Thyroid gland (tissue), 4 donors: Measurements from ENCODE around the gene CNTLN. TPM values are rescaled to one million over a fixed set of nuclear protein-coding genes. Genes with fewer than 3 reads are reported as not detected.
"Not testable (repeated sequence)": the region's sequence is repeated elsewhere in the genome, so short reads cannot be mapped to it uniquely, and the experiment has no call there.

Source experiments
- DNase-seq, 2 donors: peaks; one replicate each; pipeline ENCODE4 v3.0.0-alpha.2; 2019
- H3K27ac ChIP-seq, 3 donors: fragments of 200-600 bp; sonication (generic); 1 replicate in 2 of 3; 2 replicates in 1 of 3; pipeline ENCODE4 v1.5.1; 2016 to 2019; ENCODE audit warnings: mild to moderate bottlenecking in 1 of 3, moderate library complexity in 1 of 3
- H3K27me3 ChIP-seq: fragments of 200-600 bp; sonication (generic); one replicate; pipeline ENCODE4 v1.5.1; 2019
- H3K36me3 ChIP-seq, 2 donors: fragments of 200-600 bp; sonication (generic); one replicate each; pipeline ENCODE4 v1.5.1; 2016 to 2019
- H3K4me1 ChIP-seq, 2 donors: fragments of 200-600 bp; sonication (generic); one replicate each; pipeline ENCODE4 v1.5.1; 2017 to 2019
- H3K4me3 ChIP-seq, 3 donors: fragments of 200-600 bp; sonication (generic); replicated peaks in 1 of 3; 1 replicate in 2 of 3; 2 replicates in 1 of 3; pipeline ENCODE4 v1.5.1; 2016; ENCODE audit warnings: mild to moderate bottlenecking in 1 of 3
- H3K9me3 ChIP-seq: fragments of 200-600 bp; sonication (generic); one replicate; pipeline ENCODE4 v1.5.1; 2017
- POLR2A ChIP-seq, 2 donors: fragments of 450-650 bp; IDR thresholded peaks; one replicate each; pipeline ENCODE4 v1.6.1; 2017; ENCODE audit warnings: antibody characterized with exemption in 2 of 2, mild to moderate bottlenecking in 2 of 2, moderate library complexity in 1 of 2
- WGBS, 2 donors: methylation state at CpG; one replicate each; pipeline ENCODE4 v1.1.5; 2017; 5-methylcytosine and 5-hydroxymethylcytosine counted together
- intact Hi-C: fragments of 100-400 bp; cut with DNase I; formaldehyde crosslinking; loops from one replicate; pipeline ENCODE4 v1.15.1; 2023
- total RNA-seq, 4 donors: library from RNA; depleted of rRNA; stranded (reverse); fragments of >200 nt; gene quantifications; one replicate each; pipeline ENCODE4 v1.2.3, GENCODE V29; 2016
- TF ChIP-seq, protein P1 (sequence below), 6 experiments: fragments of 200-600 bp in 3 of 6; fragments of 450-650 bp in 3 of 6; sonication (generic) in 3 of 6; IDR thresholded peaks; one replicate each; pipeline ENCODE4 v1.5.1; 2016 to 2019; ENCODE audit warnings: antibody characterized with exemption in 6 of 6, mild to moderate bottlenecking in 2 of 6, inconsistent platforms in 1 of 6, moderate library complexity in 1 of 6

The CNTLN gene
- total RNA-seq, 4 donors from 2014 or later = 10.0 to 16.1 (median 12.2) TPM

DNA sequence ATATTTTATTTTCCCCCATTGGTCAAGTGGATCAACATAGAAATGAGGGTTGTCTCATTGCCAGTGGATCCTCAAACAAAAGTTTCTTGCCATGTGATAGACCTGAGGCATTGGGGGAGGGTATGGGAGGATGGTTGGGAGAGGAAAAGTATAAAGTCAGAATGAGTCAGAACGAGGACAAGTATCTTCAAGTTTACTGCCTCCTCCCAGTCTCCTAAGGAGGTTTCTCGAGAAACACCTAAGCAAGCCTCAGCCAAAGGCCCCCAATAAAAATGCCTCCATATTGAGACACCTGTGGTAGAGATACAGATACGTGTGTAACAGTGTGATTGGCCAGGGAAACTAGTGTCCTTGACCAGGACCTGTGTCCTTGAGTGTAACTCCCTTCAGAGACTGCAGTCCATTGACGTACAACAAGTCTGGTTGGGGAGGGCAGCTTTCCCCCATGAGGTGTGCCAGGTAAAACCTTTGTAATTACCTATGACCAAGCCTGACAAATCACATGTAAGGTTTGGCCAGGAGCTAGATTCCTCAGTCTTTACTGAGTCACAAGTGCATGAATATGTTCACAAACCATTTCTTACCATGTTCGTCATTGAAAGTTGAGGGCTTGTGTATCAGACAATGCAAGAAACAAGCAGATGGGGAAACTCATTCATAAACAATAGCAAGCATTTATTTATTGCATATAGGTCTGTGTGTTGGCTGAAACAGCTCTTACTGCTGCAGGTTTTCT lies 245.5 kb downstream of the CNTLN start:
- DNase-seq = no peak
- H3K4me1 ChIP-seq = no peaks in the 10 kb centered on the region
- H3K27ac ChIP-seq = no peak overlapping the region
- no peaks in the 10 kb centered on the region for H3K27me3 ChIP-seq
- H3K36me3 ChIP-seq = no peaks in the 10 kb centered on the region
- 92 to 95% methylated on average over 5 of the region's 5 CpGs for WGBS, 2 donors
- TF ChIP-seq, protein P1, sequence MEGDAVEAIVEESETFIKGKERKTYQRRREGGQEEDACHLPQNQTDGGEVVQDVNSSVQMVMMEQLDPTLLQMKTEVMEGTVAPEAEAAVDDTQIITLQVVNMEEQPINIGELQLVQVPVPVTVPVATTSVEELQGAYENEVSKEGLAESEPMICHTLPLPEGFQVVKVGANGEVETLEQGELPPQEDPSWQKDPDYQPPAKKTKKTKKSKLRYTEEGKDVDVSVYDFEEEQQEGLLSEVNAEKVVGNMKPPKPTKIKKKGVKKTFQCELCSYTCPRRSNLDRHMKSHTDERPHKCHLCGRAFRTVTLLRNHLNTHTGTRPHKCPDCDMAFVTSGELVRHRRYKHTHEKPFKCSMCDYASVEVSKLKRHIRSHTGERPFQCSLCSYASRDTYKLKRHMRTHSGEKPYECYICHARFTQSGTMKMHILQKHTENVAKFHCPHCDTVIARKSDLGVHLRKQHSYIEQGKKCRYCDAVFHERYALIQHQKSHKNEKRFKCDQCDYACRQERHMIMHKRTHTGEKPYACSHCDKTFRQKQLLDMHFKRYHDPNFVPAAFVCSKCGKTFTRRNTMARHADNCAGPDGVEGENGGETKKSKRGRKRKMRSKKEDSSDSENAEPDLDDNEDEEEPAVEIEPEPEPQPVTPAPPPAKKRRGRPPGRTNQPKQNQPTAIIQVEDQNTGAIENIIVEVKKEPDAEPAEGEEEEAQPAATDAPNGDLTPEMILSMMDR (IDR thresholded peaks at IDR 0.05) = no peak
- TF ChIP-seq POLR2A (IDR thresholded peaks at IDR 0.05) = no peak
- no peak overlapping the region for H3K4me3 ChIP-seq
- H3K9me3 ChIP-seq = no peaks in the 10 kb centered on the region
- intact Hi-C loops = no loop called here

DNA sequence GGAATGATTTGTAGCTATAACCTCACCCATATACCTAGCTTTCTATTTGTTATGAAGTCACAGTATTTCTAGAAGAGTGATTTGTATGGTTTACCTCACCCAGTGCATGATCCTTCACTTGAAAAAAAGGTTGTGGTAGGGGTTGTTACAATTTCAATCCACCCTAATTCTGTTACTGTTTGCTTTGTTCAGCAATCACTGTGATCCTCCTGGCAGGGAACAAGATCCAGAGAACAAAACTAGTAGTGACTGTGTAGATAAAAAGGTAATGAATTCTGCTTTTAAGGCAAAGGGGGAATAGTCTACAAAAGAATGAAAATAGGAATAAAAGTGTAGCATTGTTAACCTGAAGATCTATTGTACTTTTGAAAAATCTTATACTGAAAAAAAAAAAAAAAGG lies 252.7 kb downstream of the CNTLN start:
- Histone ChIP-seq H3K9me3 (no peaks in the 10 kb centered on the region), H3K36me3 (no peaks in the 10 kb centered on the region), H3K4me3 (no peak overlapping the region), H3K4me1 (no peaks in the 10 kb centered on the region), H3K27ac (no peak overlapping the region), H3K27me3 (no peaks in the 10 kb centered on the region)
- no peak for TF ChIP-seq POLR2A (IDR thresholded peaks at IDR 0.05)
- TF ChIP-seq, protein P1 (IDR thresholded peaks at IDR 0.05) = no peak
- DNase-seq = no peak
- intact Hi-C loops = no loop called here

DNA sequence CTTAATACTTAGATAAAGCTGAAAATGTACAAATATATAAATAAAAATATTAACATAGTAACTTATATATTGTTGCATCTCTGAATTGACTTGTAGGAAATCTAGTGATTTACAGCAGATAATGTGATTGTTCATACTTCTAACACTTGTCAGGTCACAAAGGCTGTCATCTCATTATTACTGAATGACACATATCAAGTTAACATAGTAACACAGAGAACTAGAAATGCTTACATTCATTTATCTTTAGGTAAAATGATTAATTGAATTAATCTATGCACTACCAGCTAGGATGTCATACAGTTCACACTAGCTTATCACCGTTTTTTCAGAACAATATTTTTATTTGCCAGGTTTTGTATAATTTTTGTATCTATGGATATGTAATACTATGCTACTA lies 254.2 kb downstream of the CNTLN start:
- Histone ChIP-seq H3K4me3 (no peak overlapping the region), H3K4me1 (no peaks in the 10 kb centered on the region), H3K27ac (no peak overlapping the region), H3K9me3 (no peaks in the 10 kb centered on the region), H3K36me3 (no peaks in the 10 kb centered on the region), H3K27me3 (no peaks in the 10 kb centered on the region)
- 0 to 79% methylated on average over 1 of the region's 1 CpG for WGBS, 2 donors
- DNase-seq = no peak
- TF ChIP-seq, protein P1 (IDR thresholded peaks at IDR 0.05) = no peak
- no peak for TF ChIP-seq POLR2A (IDR thresholded peaks at IDR 0.05)
- intact Hi-C loops = no loop called here

DNA sequence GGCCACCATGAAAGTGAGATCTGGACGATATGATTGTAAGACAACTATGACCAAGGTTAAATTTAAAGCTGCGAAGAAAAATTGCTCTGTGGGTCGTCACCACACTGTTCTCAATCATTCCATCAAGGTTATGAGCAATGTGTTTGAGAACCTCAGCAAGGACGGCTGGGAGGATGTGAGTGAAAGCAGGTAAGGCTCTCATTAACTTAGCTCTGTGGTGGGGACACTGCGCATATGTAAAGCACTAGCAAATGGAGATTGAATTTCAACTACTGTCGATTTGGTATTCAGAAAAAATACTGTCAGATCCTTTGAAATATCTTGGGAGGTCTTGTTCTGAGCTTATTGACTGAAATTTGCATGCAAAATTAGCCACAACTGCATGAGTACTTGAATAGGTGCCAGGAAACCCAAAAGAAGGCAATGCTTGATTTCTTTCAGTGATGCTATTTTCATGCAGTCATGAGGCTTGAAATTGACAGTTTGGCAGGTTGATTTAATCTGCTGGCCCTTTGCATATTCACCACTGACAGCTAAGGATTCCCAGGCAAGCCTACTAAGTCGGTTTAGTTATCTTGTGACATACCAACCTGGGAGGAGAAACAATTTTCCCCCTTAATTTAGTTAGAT lies 260.2 kb downstream of the CNTLN start:
- intact Hi-C loops = loop anchor here (10.0 kb wide), 1 partner anchor 60 kb away; no protein-coding TSS in a partner anchor
- Histone ChIP-seq H3K27me3 (no peaks in the 10 kb centered on the region), H3K36me3 (no peaks in the 10 kb centered on the region), H3K4me1 (no peaks in the 10 kb centered on the region), H3K4me3 (no peak overlapping the region), H3K27ac (no peak overlapping the region), H3K9me3 (no peaks in the 10 kb centered on the region)
- 64 to 66% methylated on average over 7 of the region's 7 CpGs for WGBS, 2 donors
- DNase-seq = no peak
- TF ChIP-seq, protein P1 (IDR thresholded peaks at IDR 0.05) = no peak
- TF ChIP-seq POLR2A (IDR thresholded peaks at IDR 0.05) = no peak

DNA sequence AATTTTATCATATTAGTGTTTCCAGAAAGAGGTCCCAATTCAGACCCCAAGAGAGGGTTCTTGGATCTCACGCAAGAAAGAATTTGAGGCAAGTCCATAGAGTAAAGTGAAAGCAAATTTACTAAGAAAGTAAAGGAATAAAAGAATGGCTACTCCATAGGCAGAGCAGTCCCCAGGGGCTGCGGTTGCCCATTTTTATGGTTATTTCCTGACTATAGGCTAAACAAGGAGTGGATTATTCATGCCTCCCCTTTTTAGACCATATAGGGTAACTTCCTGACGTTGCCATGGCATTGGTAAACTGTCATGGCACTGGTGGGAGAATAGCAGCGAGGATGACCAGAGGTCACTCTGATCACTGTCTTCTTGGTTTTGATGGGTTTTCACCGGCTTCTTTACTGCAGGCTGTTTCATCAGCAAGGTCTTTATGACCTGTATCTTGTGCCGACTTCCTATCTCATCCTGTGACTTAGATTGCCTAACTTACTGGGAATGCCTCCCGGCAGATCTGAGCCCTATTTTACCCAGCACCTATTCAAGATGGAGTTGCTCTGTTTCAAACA lies 262.4 kb downstream of the CNTLN start:
- not testable (repeated sequence) for H3K27me3 ChIP-seq, H3K4me3 ChIP-seq, H3K4me1 ChIP-seq, H3K9me3 ChIP-seq, H3K36me3 ChIP-seq, DNase-seq, H3K27ac ChIP-seq
- intact Hi-C loops = loop anchor here (10.0 kb wide), 1 partner anchor 62 kb away; no protein-coding TSS in a partner anchor
- 86 to 92% methylated on average over 7 of the region's 7 CpGs for WGBS, 2 donors
